SKM-1 treated with dmso at 0.1 percent for 144 hours (cell line): ENCODE measurements around the gene HCAR2.
"Not testable (repeated sequence)": the region's sequence is repeated elsewhere in the genome, so short reads cannot be mapped to it uniquely, and the experiment has no call there.

Source experiments
- DNase-seq: peaks from one replicate; lab custom pipeline; 2025; ENCODE audit not compliant: unreplicated experiment; lab: John Stamatoyannopoulos, UW

HCAR2 gene

DNA sequence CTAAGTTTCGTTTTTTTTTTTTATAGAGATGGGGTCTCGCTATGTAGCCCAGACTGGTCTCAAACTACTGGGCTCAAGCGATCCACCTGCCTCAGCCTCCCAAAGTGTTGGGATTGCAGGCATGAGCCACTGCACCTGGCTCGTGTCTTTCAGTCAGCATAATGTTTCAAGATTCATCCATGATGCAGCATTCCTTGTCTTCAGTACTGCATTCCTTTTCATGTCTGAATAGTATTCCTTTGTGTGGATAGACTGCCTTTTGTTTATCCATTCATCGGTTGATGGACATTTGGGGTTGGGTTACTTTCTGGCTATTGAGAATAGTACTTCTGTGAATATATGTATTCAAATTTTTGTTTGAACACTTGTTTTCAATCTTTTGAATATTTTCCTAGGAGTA is 37.4 kb downstream of the HCAR2 start:
- DNase-seq: no peak

DNA sequence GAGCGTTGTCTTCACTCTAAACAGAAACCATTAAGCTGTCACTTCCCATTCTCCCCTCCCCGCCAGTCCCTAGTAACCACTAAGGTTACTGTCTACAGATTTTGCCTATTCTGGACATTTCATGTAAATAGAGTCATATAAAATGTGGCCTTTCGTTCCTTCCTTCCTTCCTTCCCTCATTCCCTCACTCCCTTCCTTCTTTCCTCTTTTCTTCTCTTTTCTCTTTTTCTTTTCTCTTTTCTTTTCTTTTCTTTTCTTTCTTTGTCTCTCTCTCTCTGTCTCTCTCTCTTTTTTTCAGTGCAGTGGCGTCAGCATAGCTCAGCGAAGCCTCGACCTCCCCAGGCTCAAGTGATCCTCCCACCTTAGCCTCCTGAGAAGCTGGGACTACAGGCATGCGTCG is 37.8 kb downstream of the HCAR2 start:
- DNase-seq: no peak

DNA sequence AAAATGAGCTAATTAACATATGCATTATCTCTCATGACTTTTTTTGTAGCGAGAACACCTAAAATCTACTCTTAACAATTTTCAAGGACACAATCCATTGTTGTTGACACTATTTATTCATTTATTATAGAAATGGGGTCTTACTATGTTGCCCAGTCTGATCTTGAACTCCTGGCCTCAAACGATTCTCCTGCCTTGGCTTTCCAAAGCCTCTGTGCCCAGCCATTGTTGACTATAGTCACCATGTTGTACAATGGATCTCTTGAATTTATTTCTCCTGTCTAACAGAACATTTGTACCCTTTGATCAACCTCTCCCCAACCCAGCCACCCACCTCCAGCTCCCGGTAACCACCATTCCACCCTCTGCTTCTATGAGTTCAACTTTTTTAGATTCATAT is 41.2 kb downstream of the HCAR2 start:
- no peak for DNase-seq

DNA sequence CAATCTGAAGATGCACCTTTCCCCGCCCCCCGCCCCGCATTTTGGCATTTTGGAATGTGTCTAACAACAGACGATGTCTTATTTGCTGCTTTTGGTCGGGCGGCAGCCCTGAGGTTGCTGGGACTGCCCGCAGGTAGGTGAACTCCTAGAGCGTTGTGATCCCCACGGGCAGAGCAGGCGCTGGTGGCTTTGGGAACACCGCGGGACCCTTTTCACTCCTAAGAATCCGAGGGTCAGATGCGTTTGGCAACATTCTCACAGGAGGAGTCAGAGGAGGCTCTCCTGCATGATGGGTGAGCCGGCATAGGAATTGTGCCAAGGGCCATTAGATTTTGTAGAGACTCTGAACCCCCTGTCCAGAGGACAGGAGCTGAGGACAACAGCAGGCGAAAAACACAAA is 41.9 kb downstream of the HCAR2 start:
- DNase-seq: no peak

DNA sequence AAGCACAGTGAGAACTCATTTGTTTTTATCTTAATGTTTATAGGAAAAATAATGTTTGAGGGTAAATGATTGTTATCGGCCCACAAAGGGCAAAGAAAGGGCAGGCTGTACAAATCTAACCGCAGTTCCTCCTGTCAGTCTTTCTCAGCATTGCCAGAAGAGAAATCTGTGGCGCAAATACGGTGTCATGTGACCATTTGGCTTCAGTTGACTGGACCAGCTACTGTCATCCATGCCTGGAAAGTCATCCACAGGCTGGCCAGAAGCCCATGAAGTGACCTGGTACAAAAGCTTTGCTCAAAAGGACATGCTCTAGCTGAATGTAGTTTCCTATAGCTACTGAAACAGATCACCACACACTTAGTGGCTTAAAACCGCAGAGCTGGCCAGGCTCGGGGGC is 43.6 kb downstream of the HCAR2 start:
- DNase-seq: no peak

DNA sequence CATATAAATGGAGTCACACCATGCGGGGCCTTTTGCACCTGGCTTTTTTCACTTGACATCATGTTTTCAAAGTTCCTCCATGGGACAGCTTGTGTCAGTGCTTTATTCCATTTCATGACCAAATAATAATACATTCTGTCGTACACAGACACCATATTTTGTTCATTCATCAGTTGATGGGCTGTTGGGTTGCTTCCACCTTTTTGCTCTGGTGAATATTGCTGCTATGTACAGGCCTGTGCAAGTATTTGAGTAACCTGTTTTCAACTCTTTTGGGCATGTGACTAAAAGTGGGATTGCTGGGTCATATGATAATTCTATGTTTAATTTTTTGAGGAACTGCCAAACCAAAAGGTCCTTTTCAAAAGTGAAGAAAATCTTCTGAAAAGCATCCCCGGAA is 46.9 kb downstream of the HCAR2 start:
- no peak for DNase-seq

DNA sequence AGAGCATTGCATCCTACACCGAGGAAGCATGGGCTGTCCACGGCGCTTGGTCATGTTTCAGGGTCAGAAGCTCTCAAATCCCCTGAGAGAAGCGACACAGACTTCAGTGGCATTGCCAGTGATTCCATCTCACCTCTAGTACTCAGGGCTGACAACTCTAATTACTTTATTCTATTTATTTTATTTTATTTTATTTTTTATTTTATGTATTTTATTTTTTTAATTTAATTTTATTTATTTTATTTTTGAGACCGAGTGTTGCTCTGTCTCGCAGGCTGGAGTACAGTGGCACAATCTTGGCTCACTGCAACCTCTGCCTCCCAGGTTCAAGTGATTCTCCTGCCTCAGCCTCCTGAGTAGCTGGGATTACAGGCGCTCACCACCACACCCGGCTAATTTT is 49.9 kb downstream of the HCAR2 start:
- DNase-seq: not testable (repeated sequence)

DNA sequence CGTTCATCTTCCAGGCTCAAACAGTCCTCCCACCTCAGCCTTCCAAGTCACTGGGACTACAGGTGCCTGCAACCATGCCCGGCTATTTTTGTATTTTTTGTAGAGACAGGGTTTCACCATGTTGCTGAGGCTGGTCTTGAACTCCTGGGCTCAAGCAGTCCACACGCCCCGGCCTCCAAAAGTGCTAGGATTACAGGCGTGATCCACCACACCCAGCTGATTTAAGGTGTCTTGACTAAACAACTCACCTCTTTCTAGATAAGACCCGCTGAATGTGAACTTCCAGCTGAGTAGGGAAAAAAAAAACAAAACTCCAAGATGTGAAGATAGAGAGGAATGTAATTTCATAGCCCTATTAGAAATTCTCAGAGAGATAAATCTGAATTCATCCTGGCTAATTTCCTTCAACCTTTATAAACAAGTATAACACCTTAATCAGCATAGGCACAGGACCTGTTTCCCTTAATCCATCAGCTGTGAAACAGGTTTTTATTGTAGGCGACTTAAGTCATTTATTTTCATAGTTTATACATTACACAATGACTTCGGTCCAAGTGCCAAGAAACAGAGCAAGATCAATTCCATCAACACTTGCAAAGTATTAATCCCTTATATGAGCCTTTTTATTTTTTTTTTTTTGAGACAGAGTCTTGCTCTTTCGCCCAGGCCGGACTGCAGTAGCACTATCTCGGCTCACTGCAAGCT is 51.5 kb downstream of the HCAR2 start:
- DNase-seq: no peak
